ENCODE results near the gene IFT81.

GRCh38 chr12:110266980-110267620 lies 142.9 kb downstream of the IFT81 start:
- TF ChIP-seq POLR2A (IDR thresholded peaks at IDR 0.05) (no peak), CTCF (IDR thresholded peaks at IDR 0.05) (no peak)
